NCI-H146 (cell line): ENCODE data around the gene CDYL2.

Experiments
- DNase-seq: peaks from one replicate; lab custom pipeline; 2025; lab: John Stamatoyannopoulos, UW

CDYL2 gene

GRCh38 chr16:80594756-80595155 is 209.6 kb downstream of the CDYL2 start:
- no peak for DNase-seq

GRCh38 chr16:80592273-80592672 is 212.1 kb downstream of the CDYL2 start:
- no peak for DNase-seq

- DNase-seq, result no peak
These were observed 213.1 kb downstream of the CDYL2 start for GRCh38 chr16:80591071-80591915.

GRCh38 chr16:80587071-80587470 is 217.3 kb downstream of the CDYL2 start:
- DNase-seq, result no peak

- DNase-seq, result no peak
These were observed 217.9 kb downstream of the CDYL2 start for GRCh38 chr16:80586476-80586875.

GRCh38 chr16:80585764-80586163 is 218.6 kb downstream of the CDYL2 start:
- no peak for DNase-seq

GRCh38 chr16:80583466-80583865 is 220.9 kb downstream of the CDYL2 start:
- DNase-seq, result no peak

GRCh38 chr16:80580109-80580832 is 224.1 kb downstream of the CDYL2 start:
- DNase-seq, result no peak

- DNase-seq, result no peak
These were observed 226.7 kb downstream of the CDYL2 start for GRCh38 chr16:80577485-80578280.

GRCh38 chr16:80576343-80576912 is 228.0 kb downstream of the CDYL2 start:
- DNase-seq, result no peak

GRCh38 chr16:80573700-80574120 is 230.7 kb downstream of the CDYL2 start:
- DNase-seq, result no peak

- DNase-seq, result no peak
These were observed 234.3 kb downstream of the CDYL2 start for GRCh38 chr16:80570106-80570478.

- DNase-seq, result no peak
These were observed 234.8 kb downstream of the CDYL2 start for GRCh38 chr16:80569440-80570105.

GRCh38 chr16:80564394-80564793 is 240.0 kb downstream of the CDYL2 start:
- DNase-seq, result no peak

GRCh38 chr16:80563066-80563465 is 241.3 kb downstream of the CDYL2 start:
- no peak for DNase-seq

- DNase-seq, result no peak
These were observed 245.0 kb downstream of the CDYL2 start for GRCh38 chr16:80559369-80559768.

GRCh38 chr16:80557037-80557436 is 247.4 kb downstream of the CDYL2 start:
- no peak for DNase-seq

GRCh38 chr16:80556481-80556880 is 247.9 kb downstream of the CDYL2 start:
- no peak for DNase-seq

- DNase-seq, result no peak
These were observed 250.4 kb downstream of the CDYL2 start for GRCh38 chr16:80554033-80554432.

GRCh38 chr16:80552277-80552676 is 252.1 kb downstream of the CDYL2 start:
- no peak for DNase-seq
